GM18909 (cell line): ENCODE results near the gene FXN.

ENCODE experiments used
- ATAC-seq: cut with Tn5 transposase; IDR thresholded peaks from one replicate; pipeline ENCODE4 v1.9.1; 2021; ENCODE audit warnings: mild to moderate bottlenecking; ENCODE audit not compliant: unreplicated experiment, poor library complexity

The FXN gene

DNA sequence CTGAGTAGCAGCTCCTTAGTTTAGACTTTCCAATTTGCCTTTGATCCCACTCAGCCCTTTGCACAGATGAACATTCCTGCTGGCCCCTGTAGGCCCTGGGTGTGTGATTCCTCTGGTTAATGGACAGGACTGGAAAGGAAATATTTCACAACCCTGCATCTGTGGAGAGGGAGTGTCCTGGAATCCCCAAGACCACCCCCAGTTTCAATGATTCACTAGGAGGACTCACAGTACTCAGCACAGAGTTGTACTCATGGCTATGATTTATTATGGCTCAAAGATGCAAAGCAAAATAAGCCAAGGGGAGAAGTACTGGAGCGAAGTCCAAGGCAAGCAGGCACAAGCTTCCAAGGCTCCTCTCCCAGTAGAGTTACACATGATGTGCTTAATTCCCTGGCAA lies 96.1 kb downstream of the FXN start:
- ATAC-seq, result no peak

DNA sequence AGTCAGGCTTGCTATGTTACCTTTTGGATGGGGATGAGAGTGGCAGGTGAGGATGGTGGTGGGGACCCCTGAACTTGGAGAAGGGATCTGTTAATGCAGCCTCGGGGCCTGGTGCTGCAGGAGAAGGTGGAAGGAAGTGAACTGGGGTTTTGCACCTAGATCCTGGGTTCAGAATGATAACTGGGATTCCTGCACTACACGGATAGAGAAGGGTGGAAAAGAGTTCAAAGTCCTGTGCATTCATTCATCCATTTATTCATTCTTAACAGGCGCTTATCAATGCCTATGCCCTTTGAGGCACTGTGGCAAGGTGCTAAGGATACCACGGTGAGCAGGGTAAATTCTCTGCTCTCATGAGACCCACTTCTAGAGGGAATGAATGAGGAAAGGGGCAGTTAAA lies 96.8 kb downstream of the FXN start:
- no peak for ATAC-seq

DNA sequence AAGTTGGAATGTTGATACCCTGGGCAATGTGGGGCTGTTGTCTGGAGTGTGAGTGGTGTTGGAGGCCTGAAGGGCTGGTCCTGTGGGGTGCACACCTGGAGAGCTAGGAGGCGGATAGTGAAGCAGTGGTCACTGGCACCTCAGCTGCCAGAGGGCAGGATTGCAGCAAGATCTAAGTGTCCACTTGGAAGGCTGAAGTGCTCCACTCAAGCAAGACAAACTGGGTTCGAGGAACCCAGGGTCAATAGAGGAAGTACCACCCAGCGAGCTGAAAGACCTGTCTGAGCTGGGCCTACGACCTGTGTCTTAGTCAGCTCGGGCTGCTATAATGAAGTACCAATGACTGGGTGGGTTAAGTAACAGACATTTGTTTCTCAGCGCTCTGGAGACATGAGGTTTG lies 98.9 kb downstream of the FXN start:
- no peak for ATAC-seq

DNA sequence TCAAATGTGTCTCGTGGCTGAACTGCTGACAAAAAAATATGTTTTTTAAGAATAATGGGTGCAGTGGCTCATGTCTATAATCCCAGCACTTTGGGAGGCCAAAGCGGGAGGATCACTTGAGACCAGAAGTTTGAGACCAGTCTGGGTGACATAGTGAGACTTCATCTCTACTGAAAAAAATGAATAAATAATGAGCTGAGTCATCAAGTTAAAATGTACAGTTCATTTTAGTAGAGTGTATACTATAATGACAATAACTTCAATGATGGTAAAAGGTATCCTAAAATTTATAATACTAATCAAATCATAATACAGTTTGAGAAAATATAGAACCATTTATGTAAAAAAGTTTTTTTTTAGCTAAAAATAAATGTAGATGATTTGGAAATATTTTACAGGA lies 100.6 kb downstream of the FXN start:
- no peak for ATAC-seq

DNA sequence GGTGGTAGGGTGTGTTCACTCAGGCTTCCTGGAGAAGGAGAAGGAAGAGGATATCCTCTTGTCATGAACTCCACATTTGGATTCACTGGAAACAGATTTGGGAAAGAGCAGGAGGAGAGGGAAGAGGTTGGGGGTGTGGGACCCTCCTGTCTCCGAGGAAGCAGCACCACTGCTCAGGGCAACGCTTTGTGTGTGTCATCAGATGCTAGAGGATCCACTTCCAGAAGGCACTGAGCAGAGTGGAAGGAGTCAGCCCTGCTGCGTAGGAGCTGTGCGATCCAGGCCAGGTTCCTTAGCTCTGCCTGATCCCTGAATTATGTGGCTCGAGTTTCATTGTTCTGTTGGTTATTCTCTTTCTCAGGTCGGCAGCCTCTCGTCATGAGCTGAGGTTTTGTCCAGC lies 101.2 kb downstream of the FXN start:
- ATAC-seq, result no peak

DNA sequence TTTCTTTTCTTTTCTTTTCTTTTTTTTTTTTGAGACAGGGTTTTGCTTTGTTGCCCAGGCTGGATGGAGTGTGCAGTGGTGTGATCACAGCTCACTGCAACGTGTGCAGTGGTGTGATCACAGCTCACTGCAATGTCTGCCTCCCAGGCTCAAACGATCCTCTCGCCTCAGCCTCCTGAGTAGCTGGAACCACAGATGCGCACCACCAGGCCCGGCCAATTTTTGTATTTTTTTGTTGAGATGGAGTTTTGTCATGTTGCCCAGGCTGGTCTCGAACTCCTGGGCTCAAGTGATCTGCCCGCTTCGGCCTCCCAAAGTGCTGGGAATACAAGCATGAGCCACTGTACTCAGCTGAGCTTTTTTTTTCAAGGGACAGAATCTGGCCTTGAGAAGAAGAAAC lies 101.8 kb downstream of the FXN start:
- no peak for ATAC-seq

DNA sequence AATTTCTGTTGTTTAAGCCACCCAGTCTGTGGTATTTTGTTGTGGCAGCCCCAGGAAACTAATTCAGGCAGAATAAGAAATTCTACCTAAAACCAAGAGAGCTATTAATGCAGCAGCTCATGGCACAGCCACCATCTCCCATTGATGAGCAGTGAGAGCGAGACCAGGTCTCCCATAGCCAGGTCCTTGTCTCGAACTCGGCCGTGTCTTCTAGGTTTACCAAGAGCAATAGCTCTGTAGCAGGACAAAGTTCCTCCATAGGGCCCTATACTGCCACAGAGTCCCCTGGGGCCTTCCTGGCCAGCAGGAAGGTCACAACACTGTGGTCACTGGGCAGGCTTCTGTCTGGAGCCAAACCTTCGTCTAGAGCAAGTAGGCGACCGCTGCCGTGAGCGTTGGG lies 104.0 kb downstream of the FXN start:
- no peak for ATAC-seq

DNA sequence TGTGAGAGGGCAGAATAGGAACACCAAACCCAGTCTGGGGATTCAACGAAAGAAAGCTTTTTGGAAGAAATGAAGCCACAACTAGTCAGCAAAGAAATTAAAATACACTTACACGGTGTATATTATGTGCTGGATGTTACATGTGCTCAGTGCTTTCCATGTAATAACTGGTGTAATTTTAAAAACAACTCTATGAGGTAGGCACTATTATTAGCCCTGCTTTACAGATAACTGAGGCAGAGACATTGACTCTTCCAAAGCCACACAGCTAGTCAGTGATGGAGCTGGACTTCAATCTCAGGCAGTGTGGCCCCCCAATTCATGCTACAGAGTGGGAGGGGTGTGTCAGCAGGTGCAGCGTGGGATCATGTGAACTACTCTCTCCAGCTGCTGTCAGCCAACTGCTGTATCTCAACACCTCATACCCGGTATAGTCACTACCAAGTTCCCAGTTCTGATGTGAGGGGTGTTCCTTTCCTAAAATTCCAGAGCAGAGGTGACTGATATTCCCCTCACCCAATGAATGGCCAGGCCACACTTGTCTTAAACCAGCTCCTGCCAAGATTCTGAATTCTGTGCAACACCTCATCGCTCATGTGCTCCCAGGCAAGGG lies 104.7 kb downstream of the FXN start:
- no peak for ATAC-seq

DNA sequence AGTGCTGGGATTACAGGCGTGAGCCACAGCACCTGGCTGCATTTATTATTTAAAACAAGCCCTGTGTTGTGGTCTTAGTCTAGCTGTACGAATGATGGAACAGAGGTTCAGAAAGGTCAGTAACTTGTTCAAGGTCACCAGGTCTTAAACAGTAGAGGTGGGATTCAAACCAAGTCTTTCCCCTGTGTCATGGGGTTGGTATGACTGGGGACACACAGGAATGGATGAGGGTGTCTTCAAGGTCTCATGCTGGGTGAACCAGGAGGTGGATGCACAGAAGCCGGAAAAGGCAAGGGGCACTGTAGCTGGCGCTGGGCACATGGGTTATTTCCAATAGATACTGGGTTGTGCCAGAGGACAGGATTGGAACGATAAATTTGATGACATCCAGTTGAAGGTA lies 106.3 kb downstream of the FXN start:
- no peak for ATAC-seq

DNA sequence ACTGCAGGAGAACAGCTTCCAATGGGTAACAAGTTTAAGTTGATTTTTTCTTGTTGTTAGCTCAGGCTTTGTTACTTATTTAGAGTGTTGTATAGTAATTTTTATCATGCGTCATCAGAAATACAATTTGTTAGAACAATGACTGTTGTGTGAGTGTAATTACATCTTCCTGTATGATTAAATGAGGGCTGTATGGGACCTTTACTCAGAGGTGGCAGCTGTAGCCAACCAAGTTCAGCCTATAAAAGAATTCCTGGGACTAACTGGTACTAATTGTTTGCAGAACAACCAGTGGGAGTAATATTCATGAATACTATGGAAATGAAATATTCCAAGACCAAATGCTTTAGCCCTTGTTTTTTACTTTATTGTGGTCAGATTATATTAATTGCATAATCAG lies 107.7 kb downstream of the FXN start:
- no peak for ATAC-seq

DNA sequence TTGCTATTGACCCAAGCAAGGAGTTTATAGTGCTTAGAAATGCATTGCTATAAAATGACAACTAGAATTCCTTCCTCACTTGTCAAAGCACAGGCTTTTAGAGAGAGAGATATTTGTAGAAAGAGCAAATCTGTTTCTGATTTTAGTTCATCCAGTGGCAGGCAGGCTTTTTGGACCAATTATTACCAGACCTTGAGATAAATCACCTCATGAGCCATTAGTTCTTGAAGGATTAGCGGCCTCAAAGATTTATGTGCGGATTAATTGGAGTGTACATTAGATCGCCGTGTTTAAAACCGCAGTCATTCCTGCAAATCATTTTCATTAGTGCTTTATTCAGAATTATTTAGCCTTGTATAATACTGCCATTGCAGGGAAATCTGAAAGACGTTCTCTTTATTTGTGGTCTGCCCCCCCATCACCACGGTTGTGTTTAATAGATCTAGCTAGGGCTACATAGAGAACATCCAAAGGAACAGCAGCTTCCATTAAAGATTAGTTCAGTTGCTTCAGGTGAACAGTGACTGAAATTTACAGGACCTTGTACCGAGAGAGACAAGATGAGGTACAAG lies 109.7 kb downstream of the FXN start:
- ATAC-seq, result no peak

DNA sequence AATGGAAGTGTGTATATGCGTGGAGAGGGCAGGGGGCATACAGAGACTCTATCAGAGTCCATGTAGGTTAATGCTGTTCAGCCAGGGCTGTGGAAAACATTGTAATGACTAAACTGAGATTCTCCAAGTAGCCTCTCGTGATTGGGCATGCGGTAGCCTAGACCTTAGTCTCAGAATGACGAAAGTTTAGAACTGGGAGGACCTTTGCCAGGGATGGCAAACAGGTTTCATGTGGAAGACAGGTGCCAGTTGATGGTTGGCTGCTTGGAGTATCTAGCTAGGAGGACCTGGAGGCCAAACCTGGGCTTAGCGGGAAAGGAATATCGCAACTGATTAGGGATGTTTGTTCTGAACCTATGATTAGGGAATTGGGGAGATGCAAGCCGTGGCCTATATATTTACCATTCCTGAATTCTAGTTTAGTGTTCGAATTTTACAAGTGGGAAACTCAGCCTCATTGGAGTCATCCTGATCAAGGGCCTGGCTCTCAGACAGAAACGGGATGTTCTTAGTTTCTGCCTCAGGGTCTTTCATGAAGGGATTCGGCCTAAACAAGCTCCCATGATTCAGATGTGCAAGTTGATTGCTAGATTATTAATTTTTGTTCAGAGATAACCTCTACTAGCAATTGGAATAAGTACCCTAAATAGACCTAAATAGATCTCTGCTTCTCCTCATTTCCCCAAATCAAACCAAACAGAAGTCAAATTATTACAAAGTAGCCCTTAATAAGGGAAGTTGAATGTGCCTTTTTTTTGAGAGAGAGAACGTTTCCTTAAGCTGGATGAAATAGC lies 111.7 kb downstream of the FXN start:
- no peak for ATAC-seq

DNA sequence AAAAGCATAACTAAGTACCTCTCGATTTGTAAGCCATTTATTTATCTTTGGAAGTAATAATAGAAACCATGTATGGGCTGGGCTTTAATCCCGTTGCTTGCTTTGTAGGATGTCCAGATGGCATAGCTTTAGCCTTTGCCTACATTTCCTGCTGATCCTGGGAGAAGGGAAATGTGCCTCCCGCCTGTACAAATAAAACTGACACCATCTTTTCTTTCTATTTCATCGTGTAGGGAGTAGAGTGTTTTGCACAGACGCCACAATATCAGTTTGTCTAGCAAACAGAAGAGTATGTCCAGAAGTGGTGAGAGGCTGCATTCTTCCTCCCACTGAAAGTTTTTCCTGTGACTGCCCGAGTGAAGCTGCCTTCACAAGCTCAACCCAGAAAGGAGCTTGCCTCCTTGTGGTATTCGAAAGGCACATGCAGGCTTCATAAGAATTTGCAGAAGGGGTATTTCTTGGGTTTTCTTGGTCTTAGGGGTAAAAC lies 113.8 kb downstream of the FXN start:
- ATAC-seq, result no peak
